ENCODE data around the gene UBL4A. TPM values are rescaled to one million over a fixed set of nuclear protein-coding genes. Genes with fewer than 3 reads are reported as not detected.

The UBL4A gene
- total RNA-seq, 4 donors from 2014 or later, result 32.9 to 63.4 (median 41.3) TPM

- TF ChIP-seq POLR2A (IDR thresholded peaks at IDR 0.05), result peak in 1 of 2 donors; percentile 51
- no peak for TF ChIP-seq CTCF (IDR thresholded peaks at IDR 0.05)
- WGBS, 2 donors, result 38 to 44% methylated on average over 4 to 9 of the region's 85 CpGs
- intact Hi-C loops (cut with DNase I), result no loop called here
- Histone ChIP-seq H3K4me1 (no peaks in the 10 kb centered on the region), H3K9me3 (no peaks in the 10 kb centered on the region), H3K27me3 (no peaks in the 10 kb centered on the region), H3K36me3 (no peaks in the 10 kb centered on the region), H3K27ac (peak within 1 kb of the TSS; percentile 57 to 82 (median 64)), H3K4me3 (replicated peaks in 1 of 3) (peak within 1 kb of the TSS in 1 of 3 donors; percentile 26)
- DNase-seq, result peak; percentile 88 to 90
Observed at GRCh38 chrX:154478728-154479622, 7.4 kb downstream of the UBL4A start, which contains the start of gene LAGE3. TSS of gene LAGE3 (minus strand) at chrX:154479281. CDS start at chrX:154478915, 366 bp downstream.

- H3K36me3 ChIP-seq, result no peaks in the 10 kb centered on the region
- H3K9me3 ChIP-seq, result no peaks in the 10 kb centered on the region
- H3K27ac ChIP-seq, result no peak overlapping the region
- TF ChIP-seq CTCF (IDR thresholded peaks at IDR 0.05), result no peak
- no peak for TF ChIP-seq POLR2A (IDR thresholded peaks at IDR 0.05)
- H3K4me1 ChIP-seq, result no peaks in the 10 kb centered on the region
- WGBS, 2 donors, result 79 to 90% methylated on average over 12 to 13 of the region's 24 CpGs
- intact Hi-C loops (cut with DNase I), result no loop called here
- no peaks in the 10 kb centered on the region for H3K27me3 ChIP-seq
- peak overlapping the region in 1 of 3 donors; percentile 26 for H3K4me3 ChIP-seq (replicated peaks in 1 of 3)
- DNase-seq, result no peak
Observed at GRCh38 chrX:154477891-154478477, 8.4 kb downstream of the UBL4A start.

- Histone ChIP-seq H3K4me3 (replicated peaks in 1 of 3) (no peak overlapping the region), H3K9me3 (no peaks in the 10 kb centered on the region), H3K36me3 (no peaks in the 10 kb centered on the region), H3K4me1 (no peaks in the 10 kb centered on the region), H3K27me3 (no peaks in the 10 kb centered on the region), H3K27ac (no peak overlapping the region)
- TF ChIP-seq POLR2A (IDR thresholded peaks at IDR 0.05), result no peak
- no peak for TF ChIP-seq CTCF (IDR thresholded peaks at IDR 0.05)
- DNase-seq, result peak; percentile 18
- intact Hi-C loops (cut with DNase I), result no loop called here
- WGBS, 2 donors, result 60 to 78% methylated on average over 5 to 8 of the region's 8 CpGs
Observed at GRCh38 chrX:154476821-154477220, 9.6 kb downstream of the UBL4A start.

GRCh38 chrX:154473683-154474082, 12.7 kb downstream of the UBL4A start:
- no peaks in the 10 kb centered on the region for H3K36me3 ChIP-seq
- H3K27me3 ChIP-seq, result no peaks in the 10 kb centered on the region
- DNase-seq, result no peak
- no peak overlapping the region for H3K27ac ChIP-seq
- intact Hi-C loops (cut with DNase I), result no loop called here
- TF ChIP-seq POLR2A (IDR thresholded peaks at IDR 0.05) (no peak), CTCF (IDR thresholded peaks at IDR 0.05) (no peak)
- 77 to 97% methylated on average over 3 to 4 of the region's 7 CpGs for WGBS, 2 donors
- H3K4me3 ChIP-seq (replicated peaks in 1 of 3), result no peak overlapping the region
- no peaks in the 10 kb centered on the region for H3K4me1 ChIP-seq
- no peaks in the 10 kb centered on the region for H3K9me3 ChIP-seq

Measured in thyroid gland (tissue), 4 donors.